Motor neuron (in vitro differentiated cells): ENCODE results near the gene RAD51. TPM values are rescaled to one million over a fixed set of nuclear protein-coding genes. Genes with fewer than 3 reads are reported as not detected.

Experiments
- ATAC-seq, 8 experiments: fragments of 200-7000 bp; cut with Tn5 transposase; replicated peaks in 6 of 8; 2 replicates each; pipeline ENCODE4 v1.8.0; 2021; ENCODE audit warnings: mild to moderate bottlenecking in 8 of 8, moderate library complexity in 8 of 8
- H3K27ac ChIP-seq, 2 donors: fragments of 250-450 bp; sonication (Bioruptor Pico); 2 replicates each; pipeline ENCODE4 v1.9.0; 2021; ENCODE audit warnings: antibody characterized with exemption in 2 of 2, mild to moderate bottlenecking in 2 of 2, moderate library complexity in 1 of 2
- H3K4me1 ChIP-seq, 2 donors: fragments of 250-450 bp; sonication (Bioruptor Pico); replicated peaks in 1 of 2; 2 replicates each; pipeline ENCODE4 v1.6.1; 2021; ENCODE audit warnings: antibody characterized with exemption in 2 of 2, mild to moderate bottlenecking in 2 of 2, moderate library complexity in 1 of 2
- H3K4me3 ChIP-seq, 5 donors: fragments of 250-450 bp; sonication (Bioruptor Pico); 2 replicates each; pipeline ENCODE4 v1.9.0; 2021; ENCODE audit warnings: antibody characterized with exemption in 5 of 5, mild to moderate bottlenecking in 5 of 5, moderate library complexity in 4 of 5
- WGBS, 10 experiments: fragments of 450-650 bp; shearing (Covaris generic); methylation state at CpG; one replicate each; pipeline ENCODE4 v1.0.0; 2022; 5-methylcytosine and 5-hydroxymethylcytosine counted together
- in situ Hi-C, 9 experiments: fragments of 400-800 bp; cut with MboI; loops; one replicate each; pipeline ENCODE4 v1.15.0; 2021; ENCODE audit warnings: low sequenced_read_pairs in 9 of 9, low pct_unique_long_range_greater_than_20kb in 2 of 9; ENCODE audit not compliant: unreplicated experiment in 9 of 9
- total RNA-seq, 8 experiments: library from RNA; unstranded; fragments of 300-600 nt; gene quantifications; 2 replicates each; pipeline versions ENCODE4 v1.2.3 to v1.2.4, GENCODE V29; 2022

Gene RAD51
- total RNA-seq, 8 experiments from 2014 or later: 0.46 to 9.0 (median 0.76) TPM

DNA sequence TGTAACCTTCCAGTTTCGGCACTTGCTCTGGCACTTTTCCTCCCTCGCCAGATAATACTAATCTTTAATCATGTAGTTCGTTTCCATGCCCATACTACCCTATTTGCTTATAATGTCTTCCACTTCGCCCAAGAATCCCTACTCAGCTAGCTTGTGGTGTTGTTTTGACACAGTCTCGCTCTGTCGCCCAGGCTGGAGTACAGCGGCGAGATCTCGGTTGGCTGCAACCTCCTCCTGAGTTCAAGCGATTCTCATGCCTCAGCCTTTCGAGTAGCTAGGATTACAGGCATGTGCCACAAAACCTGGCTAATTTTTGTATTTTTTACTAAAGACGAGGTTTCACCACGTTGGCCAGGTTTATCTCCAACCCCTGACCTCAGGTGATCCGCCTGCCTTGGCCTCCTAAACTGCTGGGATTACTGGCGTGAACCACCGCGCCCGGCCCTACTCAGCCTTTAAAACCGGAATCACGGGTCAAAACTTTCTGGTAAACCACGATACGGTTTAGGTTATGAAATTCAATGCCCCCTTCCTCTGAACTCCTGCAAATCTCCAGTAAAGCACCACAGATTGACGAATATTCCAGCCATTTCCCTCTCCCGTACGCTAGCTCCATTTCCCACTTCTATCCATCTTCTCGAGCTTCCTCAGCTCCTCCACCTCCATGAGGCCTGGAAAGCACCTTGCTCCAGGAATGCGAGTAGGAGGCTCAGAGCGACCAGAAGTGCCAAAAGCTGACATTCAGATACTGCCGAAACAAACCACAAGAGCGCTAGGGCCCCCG, 878 bp upstream of the RAD51 start:
- peaks cover 3 to 4% of the 10 kb centered on the region in 2 donors for H3K4me1 ChIP-seq
- WGBS, 10 experiments: 0 to 51% (median 25%) methylated on average over 2 to 20 of the region's 31 CpGs
- no peak for ATAC-seq
- peak overlapping the region; percentile 75 to 100 (median 98) for H3K4me3 ChIP-seq
- peak overlapping the region in 1 of 2 donors; percentile 94 for H3K27ac ChIP-seq
- in situ Hi-C loops: no loop called here

DNA sequence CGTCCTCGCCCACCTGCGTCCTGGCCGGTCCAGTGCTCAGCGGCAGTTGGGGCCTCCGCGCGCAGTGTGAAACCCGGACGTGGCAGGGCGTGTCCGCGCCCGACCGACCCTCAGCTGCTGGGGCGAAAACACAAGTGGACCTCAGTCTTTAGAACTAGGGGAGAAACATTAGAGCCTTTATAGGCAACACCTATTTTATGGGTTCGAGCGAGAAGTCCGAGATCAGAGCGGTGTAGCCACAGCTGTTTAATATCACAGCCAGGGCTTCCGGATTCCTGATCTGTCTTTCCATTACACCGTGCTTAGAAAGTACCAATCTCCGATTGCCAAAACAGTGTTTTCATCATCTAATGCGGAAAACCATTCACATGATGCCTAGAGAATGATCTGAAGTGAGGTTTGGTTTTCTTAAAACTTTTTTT, 506 bp downstream of the RAD51 start:
- no peak overlapping the region for H3K27ac ChIP-seq
- WGBS, 10 experiments: 0 to 3% (median 0%) methylated on average over 1 to 5 of the region's 24 CpGs; no CpG with 5 or more reads in 5 of the 10 experiments
- ATAC-seq: peak in 3 of 8 experiments; percentile 0 to 20 (median 16)

DNA sequence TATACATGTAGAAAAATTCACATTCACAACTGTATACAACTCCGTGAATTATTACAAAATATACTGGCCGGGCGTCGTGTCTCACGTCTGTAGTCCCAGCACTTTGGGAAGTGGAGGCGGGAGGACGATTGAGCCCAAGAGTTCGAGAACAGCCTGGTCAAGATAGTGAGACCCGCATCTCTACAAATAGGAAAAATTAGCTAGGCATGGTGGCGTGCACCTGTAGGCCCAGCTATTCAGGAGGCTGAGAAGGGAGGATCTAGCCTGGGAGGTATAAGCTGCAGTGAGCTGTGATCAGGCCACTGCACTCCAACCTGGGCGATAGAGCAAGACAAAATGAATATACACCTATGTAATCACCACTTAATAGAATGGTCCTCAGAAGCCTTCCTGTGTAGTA, 1.3 kb downstream of the RAD51 start:
- in situ Hi-C loops: no loop called here
- ATAC-seq: no peak
- peak overlapping the region in 1 of 5 donors; percentile 99 for H3K4me3 ChIP-seq
- no peak overlapping the region for H3K27ac ChIP-seq
- H3K4me1 ChIP-seq: peaks cover 3 to 4% of the 10 kb centered on the region in 2 donors
- 70 to 95% (median 87%) methylated on average over 2 to 11 of the region's 11 CpGs; no CpG with 5 or more reads in 3 of the 10 experiments for WGBS, 10 experiments

More for the DNA sequence above, 506 bp downstream of the RAD51 start:
- H3K4me3 ChIP-seq: peak overlapping the region; percentile 75 to 100 (median 98)
- H3K4me1 ChIP-seq: peaks cover 3 to 4% of the 10 kb centered on the region in 2 donors
- in situ Hi-C loops: no loop called here

DNA sequence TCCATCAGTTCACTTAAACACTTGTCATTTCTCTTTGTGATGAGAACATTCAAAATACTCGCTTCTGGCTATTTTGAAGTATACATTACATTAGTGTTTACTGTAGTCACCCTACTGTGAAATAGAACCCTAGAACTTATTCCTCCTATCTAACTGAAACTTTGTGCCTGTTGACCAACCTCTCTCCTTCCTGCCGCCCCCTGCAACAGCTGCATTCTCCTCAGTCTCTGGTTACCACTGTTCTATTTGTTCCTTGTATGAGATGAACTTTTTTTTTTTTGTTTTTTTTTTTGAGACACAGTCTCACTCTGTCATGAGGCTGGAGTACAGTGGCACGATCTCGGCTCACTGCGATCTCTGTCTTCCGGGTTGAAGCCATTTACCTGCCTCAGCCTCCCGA, 2.9 kb downstream of the RAD51 start:
- 90 to 100% (median 100%) methylated on average over 1 to 6 of the region's 7 CpGs; no CpG with 5 or more reads in 2 of the 10 experiments for WGBS, 10 experiments
- in situ Hi-C loops: no loop called here
- Histone ChIP-seq H3K27ac (no peak overlapping the region), H3K4me3 (no peak overlapping the region), H3K4me1 (peaks cover 3 to 4% of the 10 kb centered on the region in 2 donors)
- ATAC-seq: no peak

DNA sequence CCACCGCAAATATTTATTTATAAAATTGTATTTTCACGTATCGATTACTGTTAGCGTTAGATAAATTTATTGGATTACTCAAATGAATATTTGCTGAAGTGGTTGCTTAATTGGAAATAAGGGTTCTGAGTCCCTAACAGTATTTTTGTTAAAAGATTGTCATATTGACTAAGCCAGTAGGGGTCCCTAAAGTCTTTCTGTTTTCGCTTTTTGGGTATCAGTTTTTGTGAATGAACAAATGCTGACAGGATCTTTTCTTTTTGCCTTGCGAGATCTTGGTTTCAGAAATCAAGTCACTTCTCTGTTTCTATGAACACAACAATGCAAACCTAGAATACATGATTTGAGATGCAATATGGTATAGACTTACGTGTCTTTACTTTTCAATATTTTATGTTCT, 7.1 kb downstream of the RAD51 start:
- ATAC-seq: no peak
- no peak overlapping the region for H3K4me3 ChIP-seq
- in situ Hi-C loops: no loop called here
- WGBS, 10 experiments: 91 to 100% (median 100%) methylated on average over 2 to 7 of the region's 7 CpGs; no CpG with 5 or more reads in 1 of the 10 experiments
- no peaks in the 10 kb centered on the region for H3K4me1 ChIP-seq
- H3K27ac ChIP-seq: no peak overlapping the region

DNA sequence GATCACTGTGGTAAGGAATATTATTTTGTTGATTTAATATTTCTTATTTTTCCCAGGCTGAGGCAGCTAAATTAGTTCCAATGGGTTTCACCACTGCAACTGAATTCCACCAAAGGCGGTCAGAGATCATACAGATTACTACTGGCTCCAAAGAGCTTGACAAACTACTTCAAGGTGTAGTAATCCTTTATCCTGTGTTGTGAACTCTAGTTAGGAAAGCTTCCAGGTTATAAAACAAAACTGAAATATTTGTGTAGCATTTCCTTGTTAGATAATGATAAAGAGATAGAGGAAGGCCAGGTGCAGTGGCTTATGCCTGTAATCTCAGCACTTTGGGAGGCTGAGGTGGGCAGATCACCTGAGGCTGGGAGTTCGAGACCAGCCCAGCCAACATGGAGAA, 11.1 kb downstream of the RAD51 start:
- Histone ChIP-seq H3K27ac (no peak overlapping the region), H3K4me3 (no peak overlapping the region), H3K4me1 (no peaks in the 10 kb centered on the region)
- in situ Hi-C loops: no loop called here
- 96 to 100% (median 100%) methylated on average over 1 to 2 of the region's 2 CpGs; no CpG with 5 or more reads in 1 of the 10 experiments for WGBS, 10 experiments
- no peak for ATAC-seq

DNA sequence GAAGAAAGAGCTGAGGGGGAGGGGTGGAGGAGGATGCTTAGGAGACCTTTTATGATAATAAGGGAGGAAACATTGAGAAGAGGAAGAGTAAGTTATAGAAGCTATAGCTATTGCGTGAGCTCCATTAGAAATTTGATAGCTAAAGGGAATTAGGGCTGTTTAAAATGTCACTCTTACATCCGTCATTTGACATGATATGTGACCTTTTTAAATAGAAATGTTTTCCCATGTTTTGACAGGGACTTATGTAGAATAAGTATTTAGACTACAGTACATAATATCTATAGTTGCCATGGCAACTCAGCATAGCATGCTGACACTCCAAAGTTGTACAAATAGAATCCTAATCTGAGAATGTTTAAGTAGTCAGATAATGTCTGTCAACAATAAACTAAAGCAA, 19.2 kb downstream of the RAD51 start:
- Histone ChIP-seq H3K27ac (no peak overlapping the region), H3K4me3 (no peak overlapping the region), H3K4me1 (no peaks in the 10 kb centered on the region)
- ATAC-seq: no peak
- WGBS, 10 experiments: 0 to 100% (median 71%) methylated on average over 1 to 2 of the region's 2 CpGs; no CpG with 5 or more reads in 3 of the 10 experiments
- in situ Hi-C loops: no loop called here

DNA sequence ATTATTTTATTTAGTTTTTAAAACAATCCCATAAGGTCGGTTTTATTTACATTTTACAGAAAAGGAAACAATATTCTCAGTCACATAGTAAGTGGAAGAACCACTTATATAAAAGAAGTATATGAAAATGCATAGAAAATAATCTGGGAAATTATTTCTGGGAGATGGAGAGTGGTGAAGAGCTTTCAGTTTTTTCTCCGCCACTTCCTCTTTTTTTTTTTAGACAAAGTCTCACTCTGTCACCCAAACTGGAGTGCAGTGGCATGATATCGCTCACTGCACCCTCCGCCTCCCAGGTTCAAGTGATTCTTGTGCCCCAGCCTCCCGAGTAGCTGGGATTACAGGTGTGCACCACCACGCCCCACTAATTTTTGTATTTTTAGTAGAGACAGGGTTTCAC, 21.2 kb downstream of the RAD51 start:
- H3K4me3 ChIP-seq: no peak overlapping the region
- WGBS, 10 experiments: 88 to 100% (median 96%) methylated on average over 2 to 6 of the region's 6 CpGs; no CpG with 5 or more reads in 1 of the 10 experiments
- in situ Hi-C loops: no loop called here
- ATAC-seq: no peak
- no peaks in the 10 kb centered on the region for H3K4me1 ChIP-seq
- H3K27ac ChIP-seq: no peak overlapping the region

DNA sequence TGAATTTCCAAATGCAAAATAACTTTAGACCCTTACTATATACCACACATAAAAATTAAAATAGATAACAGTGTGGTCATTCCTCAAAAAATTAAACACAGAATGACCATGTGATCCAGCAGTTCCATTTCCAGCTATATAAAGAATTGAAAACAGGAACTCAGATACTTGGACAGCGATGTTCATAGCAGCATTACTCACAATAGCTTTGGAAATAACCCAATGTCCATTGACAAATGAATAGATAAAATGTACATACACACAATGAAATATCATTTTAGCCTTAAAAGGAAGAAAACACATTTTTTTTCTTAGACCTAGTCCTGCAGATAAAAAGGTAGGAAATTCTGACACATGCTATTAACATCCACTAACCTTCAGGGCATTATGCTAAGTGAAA, 26.7 kb downstream of the RAD51 start:
- no peak overlapping the region for H3K27ac ChIP-seq
- in situ Hi-C loops: no loop called here
- 83 to 100% (median 100%) methylated on average over 1 of the region's 1 CpG; no CpG with 5 or more reads in 1 of the 10 experiments for WGBS, 10 experiments
- H3K4me3 ChIP-seq: no peak overlapping the region
- ATAC-seq: no peak
- H3K4me1 ChIP-seq: no peaks in the 10 kb centered on the region

DNA sequence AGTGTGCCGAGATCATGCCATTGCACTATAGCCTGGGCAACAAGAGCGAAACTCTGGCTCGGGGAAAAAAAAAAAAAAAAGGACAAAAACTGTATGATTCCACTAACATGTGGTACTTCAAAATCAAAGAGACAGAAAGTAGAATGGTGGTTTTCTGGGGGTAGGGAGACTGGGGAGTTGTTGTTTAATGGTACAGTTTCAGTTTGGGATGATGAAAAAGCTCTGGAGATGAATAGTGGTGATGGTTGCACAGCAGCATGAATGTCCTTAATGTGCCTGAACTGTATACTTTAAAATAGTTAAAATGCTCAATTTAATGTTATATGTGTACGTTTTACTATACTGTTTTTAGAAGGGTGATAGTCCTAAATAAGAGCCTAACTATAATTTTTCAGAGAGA, 27.4 kb downstream of the RAD51 start:
- ATAC-seq: no peak
- Histone ChIP-seq H3K27ac (no peak overlapping the region), H3K4me1 (no peaks in the 10 kb centered on the region), H3K4me3 (no peak overlapping the region)
- in situ Hi-C loops: no loop called here
- 60 to 100% (median 92%) methylated on average over 1 to 4 of the region's 4 CpGs; no CpG with 5 or more reads in 1 of the 10 experiments for WGBS, 10 experiments

DNA sequence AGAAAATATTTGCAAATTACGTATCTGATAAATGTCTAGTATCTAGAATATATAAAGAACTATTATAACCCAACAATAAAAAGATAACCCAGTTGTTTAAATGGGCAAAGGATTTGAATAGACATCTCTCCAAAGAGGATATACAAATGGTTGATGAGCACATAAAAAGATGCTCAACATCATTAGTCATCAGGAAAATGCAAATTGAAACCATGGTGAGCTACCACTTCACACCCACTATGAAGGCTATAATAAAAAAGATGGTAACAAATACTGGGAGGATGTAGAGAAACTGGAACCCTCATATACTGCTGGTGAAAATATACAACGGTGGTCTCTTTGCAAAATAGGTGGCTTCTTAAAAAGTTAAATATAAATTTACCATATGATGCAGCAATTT, 28.0 kb downstream of the RAD51 start:
- Histone ChIP-seq H3K4me3 (no peak overlapping the region), H3K27ac (no peak overlapping the region), H3K4me1 (no peaks in the 10 kb centered on the region)
- 40 to 100% (median 89%) methylated on average over 1 to 2 of the region's 2 CpGs; no CpG with 5 or more reads in 1 of the 10 experiments for WGBS, 10 experiments
- peak in 2 of 8 experiments; percentile 93 to 94 for ATAC-seq
- in situ Hi-C loops: no loop called here

DNA sequence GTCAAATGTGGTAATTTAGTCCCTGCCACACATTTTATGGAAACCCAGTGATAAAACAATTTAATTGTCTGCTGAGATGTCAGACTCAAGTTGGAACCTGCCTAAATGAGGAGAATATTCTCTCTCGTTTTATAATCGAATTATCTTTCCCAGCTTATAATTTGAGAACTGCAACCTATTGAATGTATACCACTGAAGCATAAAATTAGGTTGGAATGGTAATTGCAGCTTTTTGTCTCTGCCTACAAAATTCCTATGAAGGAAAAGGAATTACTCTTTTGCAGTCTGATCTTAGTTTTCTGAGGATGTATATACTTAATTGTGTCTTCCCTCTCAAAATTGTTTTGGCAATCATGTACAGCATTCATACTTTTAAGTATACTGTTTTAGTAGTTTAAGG, 28.9 kb downstream of the RAD51 start:
- WGBS, 10 experiments: 53 to 94% (median 92%) methylated on average over 2 of the region's 2 CpGs; no CpG with 5 or more reads in 4 of the 10 experiments
- no peaks in the 10 kb centered on the region for H3K4me1 ChIP-seq
- no peak overlapping the region for H3K4me3 ChIP-seq
- no peak overlapping the region for H3K27ac ChIP-seq
- in situ Hi-C loops: no loop called here
- ATAC-seq: no peak

DNA sequence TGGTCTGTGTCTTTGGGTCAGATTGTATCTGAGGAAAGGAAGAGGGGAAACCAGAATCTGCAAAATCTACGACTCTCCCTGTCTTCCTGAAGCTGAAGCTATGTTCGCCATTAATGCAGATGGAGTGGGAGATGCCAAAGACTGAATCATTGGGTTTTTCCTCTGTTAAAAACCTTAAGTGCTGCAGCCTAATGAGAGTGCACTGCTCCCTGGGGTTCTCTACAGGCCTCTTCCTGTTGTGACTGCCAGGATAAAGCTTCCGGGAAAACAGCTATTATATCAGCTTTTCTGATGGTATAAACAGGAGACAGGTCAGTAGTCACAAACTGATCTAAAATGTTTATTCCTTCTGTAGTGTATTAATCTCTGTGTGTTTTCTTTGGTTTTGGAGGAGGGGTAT, 36.1 kb downstream of the RAD51 start:
- no peak for ATAC-seq
- no peak overlapping the region for H3K27ac ChIP-seq
- WGBS, 10 experiments: 67 to 100% (median 100%) methylated on average over 1 to 2 of the region's 3 CpGs; no CpG with 5 or more reads in 5 of the 10 experiments
- H3K4me1 ChIP-seq: no peaks in the 10 kb centered on the region
- in situ Hi-C loops: no loop called here
- no peak overlapping the region for H3K4me3 ChIP-seq
